KOPT-K1 (cell line): ENCODE measurements around the gene ARID5B.

Source experiments
- H3K27ac ChIP-seq: fragments of 200-600 bp; sonication (generic); 2 replicates; pipeline ENCODE4 v1.5.1; 2016; ENCODE audit warnings: antibody characterized with exemption, mild to moderate bottlenecking, low read depth, low read length; ENCODE audit not compliant: poor library complexity, severe bottlenecking
- H3K36me3 ChIP-seq: fragments of 200-600 bp; sonication (generic); 2 replicates; pipeline ENCODE4 v1.5.1; 2017; ENCODE audit warnings: antibody characterized with exemption, mild to moderate bottlenecking, low read length, moderate library complexity; ENCODE audit not compliant: insufficient read depth
- H3K9me3 ChIP-seq: fragments of 200-600 bp; sonication (generic); 2 replicates; pipeline ENCODE4 v1.5.1; 2017; ENCODE audit warnings: antibody characterized with exemption, low read length, mild to moderate bottlenecking; ENCODE audit not compliant: insufficient read depth, poor library complexity, severe bottlenecking

ARID5B gene

DNA sequence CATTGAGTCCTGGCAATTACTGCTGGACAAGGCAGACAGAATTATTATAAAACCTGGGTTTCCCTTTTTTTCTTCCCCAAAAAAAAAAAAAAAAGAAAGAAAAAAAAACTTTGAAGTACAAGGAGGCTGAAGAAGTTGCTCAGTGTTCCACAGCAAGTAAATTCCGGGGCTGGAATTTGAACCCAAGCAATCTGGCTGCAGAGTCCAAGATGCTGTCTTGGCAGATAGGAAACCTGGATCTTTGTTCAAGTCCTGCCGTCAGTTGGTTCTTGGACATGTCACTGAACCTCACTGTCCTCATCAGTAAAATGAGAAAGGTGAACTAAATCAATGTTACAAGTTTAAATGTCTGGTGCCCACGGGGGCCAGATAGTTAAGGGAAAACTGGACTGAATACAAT, 35.3 kb downstream of the ARID5B start:
- H3K36me3 ChIP-seq: peaks cover 22% of the 10 kb centered on the region
- no peak overlapping the region for H3K27ac ChIP-seq

DNA sequence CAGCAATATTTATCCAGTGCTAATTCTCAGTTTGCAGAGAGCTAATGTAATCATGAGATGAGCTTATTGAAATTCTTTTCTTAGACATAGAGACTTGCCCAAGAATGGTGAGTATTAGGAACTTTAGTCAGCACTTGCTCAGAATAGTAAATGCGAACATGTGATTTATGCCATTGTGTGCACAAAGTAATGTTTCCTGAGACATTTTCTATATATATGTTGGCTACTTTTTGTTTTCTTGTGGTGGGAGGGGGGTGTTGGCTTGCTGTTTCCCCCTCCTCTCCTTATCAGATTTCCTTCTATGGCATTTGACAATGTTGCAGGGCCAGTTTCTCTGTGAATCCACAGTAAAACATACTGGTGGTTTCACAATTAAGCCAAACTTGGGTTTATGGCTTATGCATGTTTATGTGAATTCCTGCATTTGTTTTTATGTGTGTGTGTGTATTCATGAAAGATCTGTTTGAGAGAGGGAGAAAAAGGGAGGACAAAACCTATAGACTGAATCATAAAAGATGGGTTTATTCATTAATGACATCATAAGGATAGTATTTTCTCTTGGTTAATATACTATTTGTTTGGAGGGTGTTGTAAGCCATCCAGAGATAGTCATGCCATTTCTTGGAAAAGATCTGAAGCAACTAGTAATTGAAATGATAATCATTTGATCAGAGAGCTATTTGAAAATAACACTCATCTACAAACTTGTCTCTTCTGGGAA, 36.3 kb downstream of the ARID5B start:
- Histone ChIP-seq H3K27ac (peak overlapping the region; percentile 8), H3K9me3 (no peaks in the 10 kb centered on the region), H3K36me3 (peaks cover 28% of the 10 kb centered on the region)

More for the DNA sequence above, 35.3 kb downstream of the ARID5B start:
- no peaks in the 10 kb centered on the region for H3K9me3 ChIP-seq

DNA sequence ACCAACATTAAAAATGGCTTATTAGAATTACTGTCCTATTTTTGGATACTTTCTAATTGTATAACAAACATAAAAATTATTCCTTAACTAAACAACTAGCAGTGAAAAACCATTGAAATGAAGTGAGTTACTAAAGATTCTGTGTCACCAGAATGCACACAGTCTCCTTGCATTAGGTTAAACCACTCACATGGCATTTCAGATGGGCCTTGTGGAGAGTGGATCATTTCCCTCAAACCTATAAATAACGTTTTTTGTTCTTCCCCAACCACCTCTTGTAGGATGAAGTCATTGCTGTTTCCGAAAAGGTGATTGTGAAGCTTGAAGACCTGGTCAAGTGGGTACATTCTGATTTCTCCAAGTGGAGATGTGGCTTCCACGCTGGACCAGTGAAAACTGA, 38.4 kb downstream of the ARID5B start:
- Histone ChIP-seq H3K27ac (no peak overlapping the region), H3K9me3 (no peaks in the 10 kb centered on the region)

DNA sequence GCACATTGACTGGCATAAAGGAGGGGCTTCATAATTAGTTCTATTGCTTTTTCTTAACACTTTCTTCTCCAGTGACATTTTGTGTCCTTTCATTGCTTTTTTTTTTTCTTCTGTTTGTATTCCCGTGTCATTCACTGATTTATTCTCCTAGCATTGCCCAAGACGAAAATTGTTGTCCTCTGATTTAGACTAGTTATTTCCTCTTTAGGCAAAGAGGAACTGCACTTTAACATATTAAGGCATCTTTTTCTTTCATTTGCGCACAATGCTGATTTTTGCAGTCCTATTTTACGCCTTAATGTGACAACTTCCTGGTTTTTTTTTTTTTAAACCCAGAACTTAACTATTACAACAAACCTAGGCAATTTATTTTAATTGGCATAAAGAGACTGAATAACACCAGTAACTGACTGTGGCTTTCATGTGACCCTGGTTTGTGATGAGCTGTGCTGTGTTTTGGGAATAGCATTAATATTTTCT, 39.7 kb downstream of the ARID5B start:
- Histone ChIP-seq H3K9me3 (no peaks in the 10 kb centered on the region), H3K36me3 (peaks cover 52% of the 10 kb centered on the region), H3K27ac (peak overlapping the region; percentile 35)

More for the DNA sequence above, 38.4 kb downstream of the ARID5B start:
- H3K36me3 ChIP-seq: peaks cover 41% of the 10 kb centered on the region

- H3K36me3 ChIP-seq: peaks cover 68% of the 10 kb centered on the region
- H3K27ac ChIP-seq: peak overlapping the region; percentile 43
- no peaks in the 10 kb centered on the region for H3K9me3 ChIP-seq
Measured at GRCh38 chr10:61942604-61943461, 41.3 kb downstream of the ARID5B start.

GRCh38 chr10:61943674-61944378, 42.3 kb downstream of the ARID5B start:
- Histone ChIP-seq H3K36me3 (peaks cover 78% of the 10 kb centered on the region), H3K9me3 (no peaks in the 10 kb centered on the region), H3K27ac (peak overlapping the region; percentile 29)

DNA sequence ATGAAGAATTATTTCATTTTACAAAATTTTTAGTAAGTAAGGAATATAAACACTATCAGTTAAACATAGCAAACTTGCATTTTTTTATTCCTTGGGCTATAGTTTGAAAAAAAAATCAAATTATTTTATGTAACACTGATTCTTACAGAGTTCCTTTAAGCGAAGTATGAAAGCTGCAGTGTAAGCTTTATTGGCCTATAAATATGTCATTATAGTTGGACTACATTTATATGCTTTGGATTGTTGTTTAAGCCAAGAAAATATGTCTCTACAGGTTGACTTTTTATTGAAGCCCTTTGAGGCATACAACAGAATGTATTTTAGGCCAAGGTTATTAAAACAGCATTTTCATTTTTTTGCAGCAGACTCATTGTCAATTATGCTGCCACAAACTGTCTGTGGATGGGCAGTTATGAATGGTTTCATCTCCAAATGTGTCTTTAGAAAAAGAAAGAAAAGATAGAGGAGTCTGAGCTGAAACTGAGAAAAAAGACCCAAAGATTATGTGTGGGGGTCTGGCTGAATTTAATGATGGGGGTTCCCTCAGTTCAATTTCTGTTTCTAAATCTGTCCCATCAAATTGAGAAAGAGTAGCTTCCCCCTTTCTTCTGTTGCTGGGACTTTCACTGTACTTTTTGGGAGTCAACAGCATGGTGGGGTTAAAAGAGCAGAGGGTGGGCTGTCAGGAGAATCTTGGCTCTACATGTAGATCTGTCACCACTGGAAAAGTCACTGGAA, 43.1 kb downstream of the ARID5B start:
- Histone ChIP-seq H3K27ac (no peak overlapping the region), H3K9me3 (no peaks in the 10 kb centered on the region), H3K36me3 (peaks cover 86% of the 10 kb centered on the region)

DNA sequence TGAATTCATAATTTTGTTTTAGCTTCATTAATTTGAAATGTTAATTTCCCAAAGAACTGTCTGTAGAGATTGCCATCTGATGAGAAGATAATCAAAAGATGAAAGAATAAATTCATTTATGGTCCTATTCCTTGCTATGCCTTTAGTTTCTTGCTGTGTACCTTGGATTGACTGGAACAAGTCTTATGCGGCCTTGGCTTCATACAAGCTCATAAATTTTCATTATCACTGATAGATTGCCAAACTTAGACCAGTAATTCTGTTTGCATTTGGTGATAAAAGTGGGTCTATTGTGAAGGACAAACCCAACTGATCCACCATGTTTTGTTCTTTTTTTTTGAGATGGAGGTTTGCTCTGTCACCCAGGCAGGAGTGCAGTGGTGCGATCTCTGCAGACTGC, 48.2 kb downstream of the ARID5B start:
- Histone ChIP-seq H3K27ac (no peak overlapping the region), H3K9me3 (no peaks in the 10 kb centered on the region), H3K36me3 (peaks cover 83% of the 10 kb centered on the region)

DNA sequence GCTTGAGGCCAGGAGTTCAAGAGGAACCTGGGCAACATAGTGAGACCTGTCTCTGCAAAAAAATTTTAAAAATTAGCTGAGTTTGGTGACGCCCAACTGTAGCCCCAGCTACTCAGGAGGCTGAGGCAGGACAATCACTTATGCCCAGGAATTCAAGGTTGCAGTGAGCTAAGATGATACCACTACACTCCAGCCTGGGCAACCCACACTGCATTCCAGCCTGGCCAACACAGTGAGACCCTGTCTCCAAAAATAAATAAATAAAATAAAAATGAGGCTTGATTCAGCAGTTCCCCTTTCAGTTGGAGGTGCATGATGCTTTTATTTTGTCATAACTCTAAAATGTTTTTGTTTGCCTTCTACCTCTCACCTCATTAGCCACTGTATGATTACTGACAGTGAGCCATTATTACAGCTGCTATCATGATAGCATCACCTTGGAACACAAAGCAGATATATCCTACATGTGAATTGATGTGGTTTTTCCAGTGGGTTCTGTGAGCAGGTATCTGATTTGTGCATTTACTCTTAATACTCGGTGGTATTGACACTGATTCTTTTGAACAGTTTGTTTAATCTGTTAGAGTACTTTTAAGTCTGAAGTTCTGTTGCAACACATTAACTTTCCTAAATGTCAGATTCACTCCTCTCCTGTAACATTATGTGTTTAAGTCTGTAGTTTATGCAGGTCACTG, 49.1 kb downstream of the ARID5B start:
- Histone ChIP-seq H3K27ac (no peak overlapping the region), H3K36me3 (peaks cover 80% of the 10 kb centered on the region), H3K9me3 (no peaks in the 10 kb centered on the region)

GRCh38 chr10:61951144-61951483, 49.6 kb downstream of the ARID5B start:
- Histone ChIP-seq H3K27ac (no peak overlapping the region), H3K36me3 (peaks cover 80% of the 10 kb centered on the region), H3K9me3 (no peaks in the 10 kb centered on the region)

GRCh38 chr10:61952028-61952674, 50.7 kb downstream of the ARID5B start:
- Histone ChIP-seq H3K36me3 (peaks cover 73% of the 10 kb centered on the region), H3K27ac (no peak overlapping the region), H3K9me3 (no peaks in the 10 kb centered on the region)

DNA sequence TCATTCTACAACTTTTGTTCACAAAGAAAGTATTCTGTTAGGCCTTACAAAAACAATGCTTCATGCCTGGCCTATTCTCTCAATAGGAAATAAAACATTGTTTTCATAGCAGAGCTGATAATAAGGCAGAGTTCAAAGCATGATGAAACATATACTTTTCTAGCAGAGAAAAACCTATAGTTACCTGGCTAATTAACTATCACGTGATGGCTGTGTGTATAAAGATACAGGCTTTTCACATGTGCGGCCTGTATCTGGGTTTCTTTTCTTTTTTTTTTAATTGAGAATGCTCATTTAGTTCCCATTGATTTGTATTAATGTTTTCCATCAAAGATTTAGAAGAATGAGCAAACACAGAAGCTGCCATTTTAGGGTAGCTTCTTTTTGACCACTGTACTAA, 51.7 kb downstream of the ARID5B start:
- Histone ChIP-seq H3K36me3 (peaks cover 67% of the 10 kb centered on the region), H3K9me3 (no peaks in the 10 kb centered on the region), H3K27ac (no peak overlapping the region)

DNA sequence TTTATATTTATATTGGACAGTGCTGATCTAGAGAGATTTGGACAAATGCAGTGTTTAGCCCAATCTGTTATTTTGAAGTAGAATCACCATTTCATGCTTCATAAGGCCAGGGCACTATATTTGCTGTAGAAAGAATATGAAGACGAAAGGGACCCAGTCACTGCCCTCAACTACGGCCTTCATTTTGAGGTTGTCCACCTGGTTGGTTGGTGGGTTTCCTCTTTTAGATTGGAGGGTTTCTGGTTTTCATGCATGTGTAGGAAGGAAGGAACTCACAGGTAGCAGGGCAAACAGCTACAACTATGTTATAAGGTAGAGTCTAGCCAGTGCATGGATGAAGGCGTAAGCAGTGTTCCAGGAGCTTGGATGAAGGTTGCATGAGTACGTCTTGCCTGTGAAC, 56.3 kb downstream of the ARID5B start:
- peaks cover 48% of the 10 kb centered on the region for H3K36me3 ChIP-seq
- H3K9me3 ChIP-seq: no peaks in the 10 kb centered on the region
- no peak overlapping the region for H3K27ac ChIP-seq

- Histone ChIP-seq H3K27ac (no peak overlapping the region), H3K9me3 (no peaks in the 10 kb centered on the region), H3K36me3 (peaks cover 47% of the 10 kb centered on the region)
Measured at GRCh38 chr10:61958311-61958710, 56.8 kb downstream of the ARID5B start.
